Breast epithelium (tissue), 4 donors: Measurements from ENCODE around the gene FAM32A. TPM values are rescaled to one million over a fixed set of nuclear protein-coding genes. Genes with fewer than 3 reads are reported as not detected.

ENCODE experiments used
- DNase-seq, 2 donors: peaks; one replicate each; pipeline ENCODE4 v3.0.0-alpha.2; 2019; ENCODE audit warnings: low spot score in 2 of 2
- H3K27ac ChIP-seq, 2 donors: fragments of 200-600 bp; sonication (generic) in 1 of 2; one replicate each; pipeline ENCODE4 v1.5.1; 2016 to 2019; ENCODE audit warnings: mild to moderate bottlenecking in 1 of 2
- H3K27me3 ChIP-seq, 2 donors: fragments of 200-600 bp; sonication (generic) in 1 of 2; one replicate each; pipeline versions ENCODE4 v1.5.1 to v1.6.0; 2017 to 2019; ENCODE audit warnings: control low read depth in 1 of 2, mild to moderate bottlenecking in 1 of 2
- H3K36me3 ChIP-seq: fragments of 200-600 bp; one replicate; pipeline ENCODE4 v1.5.1; 2019
- H3K4me1 ChIP-seq, 2 donors: fragments of 200-600 bp; sonication (generic); one replicate each; pipeline ENCODE4 v1.5.1; 2016 to 2019; ENCODE audit warnings: control low read depth in 1 of 2
- H3K4me3 ChIP-seq, 3 donors: fragments of 200-600 bp; sonication (generic); 1 replicate in 2 of 3; 2 replicates in 1 of 3; pipeline ENCODE4 v1.5.1; 2016 to 2019; ENCODE audit warnings: mild to moderate bottlenecking in 3 of 3, moderate library complexity in 2 of 3
- H3K9me3 ChIP-seq, 2 donors: fragments of 200-600 bp; sonication (generic) in 1 of 2; one replicate each; pipeline ENCODE4 v1.5.1; 2016 to 2019; ENCODE audit warnings: control low read depth in 1 of 2
- CTCF ChIP-seq, 3 donors: fragments of 450-650 bp; IDR thresholded peaks; one replicate each; pipeline ENCODE4 v1.5.1; 2016 to 2017; ENCODE audit warnings: antibody characterized with exemption in 3 of 3, mild to moderate bottlenecking in 3 of 3, moderate library complexity in 3 of 3
- POLR2A ChIP-seq: fragments of 450-650 bp; IDR thresholded peaks from one replicate; pipeline ENCODE4 v1.6.1; 2016; ENCODE audit warnings: antibody characterized with exemption, mild to moderate bottlenecking, moderate library complexity
- POLR2AphosphoS5 ChIP-seq, 3 donors: sonication (generic); formaldehyde crosslinking; IDR thresholded peaks; one replicate each; pipeline ENCODE4 v1.6.1; 2017; ENCODE audit warnings: antibody characterized with exemption in 3 of 3
- intact Hi-C: fragments of 100-400 bp; cut with DNase I; formaldehyde crosslinking; loops from one replicate; pipeline ENCODE4 v1.15.1; 2023; ENCODE audit warnings: low total_unique reads
- total RNA-seq, 3 donors: library from RNA; depleted of rRNA; stranded (reverse); fragments of >200 nt; gene quantifications; one replicate each; pipeline ENCODE4 v1.1.0, GENCODE V29; 2016

FAM32A gene
- total RNA-seq, 3 donors from 2014 or later, result 80.0 to 112 (median 86.3) TPM

GRCh38 chr19:16148443-16149229 lies 36.6 kb upstream of the FAM32A start:
- no peak overlapping the region for H3K4me3 ChIP-seq
- intact Hi-C loops, result no loop called here

GRCh38 chr19:16153582-16154336 lies 31.5 kb upstream of the FAM32A start:
- intact Hi-C loops, result no loop called here
- H3K4me3 ChIP-seq, result no peak overlapping the region
- TF ChIP-seq POLR2AphosphoS5 (IDR thresholded peaks at IDR 0.05) (no peak), CTCF (IDR thresholded peaks at IDR 0.05) (no peak), POLR2A (no peak)
- no peaks in the 10 kb centered on the region for H3K27me3 ChIP-seq
- no peaks in the 10 kb centered on the region for H3K4me1 ChIP-seq
- peaks cover 0 to 4% of the 10 kb centered on the region in 2 donors for H3K9me3 ChIP-seq
- no peak overlapping the region for H3K27ac ChIP-seq
- DNase-seq, result no peak
- no peaks in the 10 kb centered on the region for H3K36me3 ChIP-seq

More at GRCh38 chr19:16148443-16149229, 36.6 kb upstream of the FAM32A start:
- DNase-seq, result no peak
- Histone ChIP-seq H3K9me3 (peaks cover 0 to 2% of the 10 kb centered on the region in 2 donors), H3K4me1 (no peaks in the 10 kb centered on the region), H3K27ac (no peak overlapping the region), H3K36me3 (no peaks in the 10 kb centered on the region), H3K27me3 (no peaks in the 10 kb centered on the region)
- TF ChIP-seq POLR2AphosphoS5 (IDR thresholded peaks at IDR 0.05) (no peak), CTCF (IDR thresholded peaks at IDR 0.05) (no peak), POLR2A (no peak)

GRCh38 chr19:16154557-16154956 lies 30.7 kb upstream of the FAM32A start:
- DNase-seq, result no peak
- intact Hi-C loops, result no loop called here
- Histone ChIP-seq H3K4me3 (no peak overlapping the region), H3K27me3 (no peaks in the 10 kb centered on the region), H3K27ac (no peak overlapping the region), H3K9me3 (peaks cover 0 to 4% of the 10 kb centered on the region in 2 donors), H3K4me1 (no peaks in the 10 kb centered on the region), H3K36me3 (no peaks in the 10 kb centered on the region)
- no peak for TF ChIP-seq POLR2AphosphoS5 (IDR thresholded peaks at IDR 0.05)
- no peak for TF ChIP-seq POLR2A
- no peak for TF ChIP-seq CTCF (IDR thresholded peaks at IDR 0.05)

- Histone ChIP-seq H3K9me3 (peaks cover 0 to 4% of the 10 kb centered on the region in 2 donors), H3K4me3 (no peak overlapping the region), H3K27ac (no peak overlapping the region), H3K27me3 (no peaks in the 10 kb centered on the region), H3K36me3 (no peaks in the 10 kb centered on the region), H3K4me1 (no peaks in the 10 kb centered on the region)
- intact Hi-C loops, result no loop called here
- TF ChIP-seq POLR2AphosphoS5 (IDR thresholded peaks at IDR 0.05), result no peak
- no peak for TF ChIP-seq POLR2A
- TF ChIP-seq CTCF (IDR thresholded peaks at IDR 0.05), result no peak
- no peak for DNase-seq
Observed at GRCh38 chr19:16155128-16155527, 30.1 kb upstream of the FAM32A start.

GRCh38 chr19:16156904-16157303 lies 28.3 kb upstream of the FAM32A start:
- DNase-seq, result no peak
- H3K4me1 ChIP-seq, result no peaks in the 10 kb centered on the region
- H3K36me3 ChIP-seq, result no peaks in the 10 kb centered on the region
- TF ChIP-seq POLR2AphosphoS5 (IDR thresholded peaks at IDR 0.05) (no peak), CTCF (IDR thresholded peaks at IDR 0.05) (no peak), POLR2A (no peak)
- H3K4me3 ChIP-seq, result no peak overlapping the region
- H3K27ac ChIP-seq, result no peak overlapping the region
- intact Hi-C loops, result no loop called here
- peaks cover 0 to 4% of the 10 kb centered on the region in 2 donors for H3K9me3 ChIP-seq
- H3K27me3 ChIP-seq, result no peaks in the 10 kb centered on the region
